IMR-90 (cell line): ENCODE results near the gene OR8J3.

Experiments
- CTCF ChIP-seq: conservative IDR thresholded peaks from 2 replicates; pipeline ENCODE4 v1.5.1; 2012; ENCODE audit warnings: mild to moderate bottlenecking, low read depth, low read length, improper control_type of control experiment
- MAZ ChIP-seq: IDR thresholded peaks from 2 replicates; pipeline ENCODE4 v1.6.1; 2012; ENCODE audit warnings: low read depth, mild to moderate bottlenecking, low read length, improper control_type of control experiment, moderate library complexity, borderline replicate concordance
- MXI1 ChIP-seq: IDR thresholded peaks from 2 replicates; pipeline ENCODE4 v1.6.1; 2012; ENCODE audit warnings: low read depth, mild to moderate bottlenecking, low read length, moderate library complexity, borderline replicate concordance
- POLR2A ChIP-seq: IDR thresholded peaks from 2 replicates; pipeline ENCODE4 v1.6.1; 2012; ENCODE audit warnings: mild to moderate bottlenecking, low read depth, low read length
- RAD21 ChIP-seq: IDR thresholded peaks from 2 replicates; pipeline ENCODE4 v1.6.1; 2012; ENCODE audit warnings: low read length, improper control_type of control experiment
- RFX5 ChIP-seq: IDR thresholded peaks from 2 replicates; pipeline ENCODE4 v1.8.0; 2012; ENCODE audit warnings: low read depth, mild to moderate bottlenecking, low read length, moderate library complexity
- USF2 ChIP-seq: fragments of 150-350 bp; IDR thresholded peaks from 2 replicates; pipeline ENCODE4 v1.6.1; 2017; ENCODE audit warnings: mild to moderate bottlenecking, antibody characterized with exemption, low read length, low read depth

- TF ChIP-seq CTCF (no peak), RFX5 (no peak), RAD21 (no peak), POLR2A (no peak), MAZ (no peak), USF2 (no peak), MXI1 (no peak)
Measured at GRCh38 chr11:56103210-56103737, 36.7 kb downstream of the OR8J3 start, which contains the start of gene OR8H2.
